Cardiac fibroblast (primary cell): ENCODE results near the gene SVIP.

Experiments used
- DNase-seq, 2 donors: peaks; one replicate each; pipeline versions ENCODE4 v3.0.0 to v3.0.0-alpha.2; 2010; ENCODE audit warnings: low read depth in 2 of 2
- H3K4me3 ChIP-seq, 2 donors: replicated peaks in 1 of 2; 1 replicate in 1 of 2; 2 replicates in 1 of 2; pipeline ENCODE4 v1.5.1; 2011; ENCODE audit warnings: low read depth in 2 of 2, low read length in 2 of 2, mild to moderate bottlenecking in 2 of 2, moderate library complexity in 1 of 2
- CTCF ChIP-seq: IDR thresholded peaks from one replicate; pipeline ENCODE4 v1.5.1; 2011; ENCODE audit warnings: low read depth, mild to moderate bottlenecking, low read length, inconsistent platforms

The SVIP gene

GRCh38 chr11:22785251-22785650 lies 44.4 kb downstream of the SVIP start:
- no peak overlapping the region for H3K4me3 ChIP-seq
- DNase-seq = peak; percentile 54 to 85
- TF ChIP-seq CTCF = no peak

- no peak for TF ChIP-seq CTCF
- DNase-seq = no peak
- H3K4me3 ChIP-seq = no peak overlapping the region
Measured at GRCh38 chr11:22780952-22781593, 48.5 kb downstream of the SVIP start.

- no peak for DNase-seq
- no peak overlapping the region for H3K4me3 ChIP-seq
- TF ChIP-seq CTCF = no peak
Measured at GRCh38 chr11:22779850-22780249, 49.8 kb downstream of the SVIP start.

GRCh38 chr11:22778642-22779041 lies 51.0 kb downstream of the SVIP start:
- no peak for TF ChIP-seq CTCF
- DNase-seq = no peak
- H3K4me3 ChIP-seq = no peak overlapping the region

- no peak for DNase-seq
- no peak for TF ChIP-seq CTCF
- no peak overlapping the region for H3K4me3 ChIP-seq
Measured at GRCh38 chr11:22775248-22775647, 54.4 kb downstream of the SVIP start.

- DNase-seq = no peak
- no peak overlapping the region for H3K4me3 ChIP-seq
- no peak for TF ChIP-seq CTCF
Measured at GRCh38 chr11:22774716-22775115, 54.9 kb downstream of the SVIP start.

- no peak for DNase-seq
- no peak for TF ChIP-seq CTCF
- H3K4me3 ChIP-seq = no peak overlapping the region
Measured at GRCh38 chr11:22769081-22769480, 60.5 kb downstream of the SVIP start.
